Panc1 (cell line): ENCODE data around the gene KCNC1. TPM values are rescaled to one million over a fixed set of nuclear protein-coding genes. Genes with fewer than 3 reads are reported as not detected.
A peak's percentile ranks its signal among the peaks of the same experiment; 100 is the strongest.

Experiments used
- ATAC-seq: fragments of 200-7000 bp; cut with Tn5 transposase; 2 replicates; pipeline ENCODE4 v1.9.1; 2020; ENCODE audit warnings: mild to moderate bottlenecking, moderate library complexity
- BruUV-seq: library from RNA; stranded (reverse); fragments of 400-500 nt; replicated peaks from 2 replicates; lab custom pipeline; 2021; lab: Mats Ljungman, UMichigan
- CTCF ChIA-PET: fragments of 300-600 bp; sonication (Branson Sonifier 250); formaldehyde crosslinking; loops from one replicate; lab custom pipeline; 2022; ENCODE audit warnings: antibody characterized with exemption; lab: Charles Lee
- POLR2A ChIA-PET: fragments of 300-600 bp; sonication (Branson Sonifier 250); formaldehyde crosslinking; loops from one replicate; lab custom pipeline; 2022; ENCODE audit warnings: antibody characterized with exemption; lab: Charles Lee
- DNase-seq: peaks from one replicate; pipeline ENCODE4 v3.0.0-alpha.2; 2010; ENCODE audit warnings: low read depth, low spot score
- H3K27ac ChIP-seq: 2 replicates; pipeline ENCODE4 v1.5.1; 2011; ENCODE audit warnings: mild to moderate bottlenecking, low read length, inconsistent platforms
- H3K27me3 ChIP-seq: fragments of 200-500 bp; sonication (Bioruptor generic); 2 replicates; pipeline ENCODE4 v1.6.0; 2014; ENCODE audit warnings: low read length, inconsistent platforms; ENCODE audit not compliant: control insufficient read depth, insufficient read depth
- H3K36me3 ChIP-seq: fragments of 200-500 bp; sonication (Bioruptor generic); 2 replicates; pipeline ENCODE4 v1.5.1; 2014; ENCODE audit warnings: inconsistent platforms, mild to moderate bottlenecking, low read length, moderate library complexity; ENCODE audit not compliant: control insufficient read depth, insufficient read depth
- H3K4me1 ChIP-seq: 2 replicates; pipeline ENCODE4 v1.5.1; 2011; ENCODE audit warnings: inconsistent platforms, mild to moderate bottlenecking, low read length, moderate library complexity; ENCODE audit not compliant: control insufficient read depth, insufficient read depth
- H3K4me3 ChIP-seq, 2 experiments: 2 replicates each; pipeline ENCODE4 v1.5.1; 2011 to 2012; ENCODE audit warnings: low read depth in 2 of 2, low read length in 2 of 2, mild to moderate bottlenecking in 2 of 2, inconsistent platforms in 1 of 2, moderate library complexity in 1 of 2
- H3K9me3 ChIP-seq: fragments of 200-500 bp; sonication (Bioruptor generic); 2 replicates; pipeline ENCODE4 v1.5.1; 2014; ENCODE audit warnings: low read depth, mild to moderate bottlenecking, inconsistent platforms, low read length, moderate library complexity; ENCODE audit not compliant: control insufficient read depth, insufficient read depth
- CTCF ChIP-seq: fragments of 450-650 bp; IDR thresholded peaks from 2 replicates; pipeline ENCODE4 v1.5.1; 2017; ENCODE audit warnings: mild to moderate bottlenecking
- POLR2AphosphoS5 ChIP-seq: IDR thresholded peaks from 2 replicates; pipeline ENCODE4 v1.6.1; 2012; ENCODE audit warnings: mild to moderate bottlenecking, low read depth, low read length, moderate library complexity
- REST ChIP-seq, 2 experiments: IDR thresholded peaks; 2 replicates each; pipeline ENCODE4 v1.6.1; 2011 to 2012; ENCODE audit warnings: low read depth in 2 of 2, control low read depth in 1 of 2, low read length in 1 of 2, mild to moderate bottlenecking in 1 of 2, moderate library complexity in 1 of 2; ENCODE audit not compliant: insufficient read depth in 1 of 2
- SIN3A ChIP-seq: IDR thresholded peaks from 2 replicates; pipeline ENCODE4 v1.6.1; 2012; ENCODE audit warnings: low read depth, mild to moderate bottlenecking, low read length, moderate library complexity, borderline replicate concordance; ENCODE audit not compliant: insufficient read depth
- TCF7L2 ChIP-seq: IDR thresholded peaks from 2 replicates; pipeline ENCODE4 v1.6.1; 2011; ENCODE audit warnings: mild to moderate bottlenecking, low read depth, low read length, inconsistent platforms
- in situ Hi-C: cut with HindIII; loops from 2 replicates; pipeline ENCODE4 v1.10.0; 2016; ENCODE audit warnings: low sequenced_read_pairs, low pct_unique_long_range_greater_than_20kb
- intact Hi-C: fragments of 100-400 bp; cut with micrococcal nuclease; formaldehyde crosslinking; loops from one replicate; pipeline ENCODE4 v1.10.0; 2022; ENCODE audit not compliant: unreplicated experiment
- total RNA-seq: library from RNA; stranded (reverse); gene quantifications from one replicate; pipeline ENCODE4 v1.2.1, GENCODE V29; 2021; ENCODE audit not compliant: unreplicated experiment

KCNC1 gene
- total RNA-seq, 1 experiment from 2014 or later = 0.95 TPM

DNA sequence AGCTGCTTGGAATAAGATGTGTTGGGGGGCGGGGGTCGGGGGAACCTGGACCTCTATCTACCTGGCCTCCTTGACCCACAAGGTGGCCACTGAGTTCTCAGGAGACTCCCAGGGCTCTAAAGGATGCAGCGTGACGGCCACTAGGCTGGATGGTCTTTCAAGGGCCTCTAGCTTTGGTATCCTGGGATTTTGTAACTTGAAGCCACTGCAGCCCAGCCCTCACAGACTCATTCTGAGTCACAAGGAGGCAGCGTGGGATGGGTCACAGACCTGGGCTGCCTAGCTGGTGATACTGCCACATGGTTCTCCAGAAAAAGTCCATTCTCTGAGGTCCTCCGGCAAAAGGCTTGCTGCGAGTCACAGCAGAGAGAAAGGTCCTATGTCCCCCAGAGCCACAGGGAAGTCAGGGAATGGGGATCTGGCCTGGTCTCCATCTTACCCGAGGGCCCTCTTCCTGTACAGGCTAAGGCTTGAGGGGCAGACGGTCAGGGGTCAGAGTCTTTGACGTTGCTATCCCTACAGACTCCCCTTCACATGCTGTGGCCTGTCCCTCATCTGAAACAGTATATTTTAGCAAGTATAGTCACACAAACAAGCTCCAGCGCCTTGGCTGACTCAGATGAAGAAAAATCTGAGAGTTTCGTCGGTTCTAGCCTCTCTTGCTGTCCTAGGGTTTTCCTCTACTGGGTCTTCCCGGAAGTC is 52.4 kb downstream of the KCNC1 start:
- intact Hi-C loops (no loop called here), in situ Hi-C loops (no loop called here)
- H3K9me3 ChIP-seq = no peaks in the 10 kb centered on the region
- ChIA-PET CTCF (interaction anchor here (0.6 kb wide), 1 partner anchor 186 kb away, joined by 4 read pairs; no protein-coding TSS in a partner anchor), POLR2A (no interaction called here)
- 0 out of 2 replicates have a peak, but pooled peaks have one; percentile 58 for ATAC-seq
- BruUV-seq = no TSS peak
- no peaks in the 10 kb centered on the region for H3K36me3 ChIP-seq
- H3K4me1 ChIP-seq = no peaks in the 10 kb centered on the region
- TF ChIP-seq POLR2AphosphoS5 (no peak), SIN3A (no peak), CTCF (no peak), TCF7L2 (no peak), REST (IDR thresholded peaks at IDR 0.05; ENCODE audit: insufficient read depth in 1 of 2, low read depth in 2 of 2, low read length in 1 of 2) (no peak)
- no peaks in the 10 kb centered on the region for H3K27me3 ChIP-seq
- H3K4me3 ChIP-seq = no peak overlapping the region
- H3K27ac ChIP-seq = no peak overlapping the region
- DNase-seq = no peak

GRCh38 chr11:17788084-17788483 is 53.5 kb downstream of the KCNC1 start:
- CTCF ChIA-PET = no interaction called here
- BruUV-seq = no TSS peak
- no peak overlapping the region for H3K27ac ChIP-seq
- DNase-seq (no peak), ATAC-seq (no peak)
- POLR2A ChIA-PET = no interaction called here
- H3K4me1 ChIP-seq = no peaks in the 10 kb centered on the region
- H3K36me3 ChIP-seq = no peaks in the 10 kb centered on the region
- no peak overlapping the region for H3K4me3 ChIP-seq
- in situ Hi-C loops (no loop called here), intact Hi-C loops (no loop called here)
- H3K9me3 ChIP-seq = no peaks in the 10 kb centered on the region
- no peaks in the 10 kb centered on the region for H3K27me3 ChIP-seq
- TF ChIP-seq TCF7L2 (no peak), POLR2AphosphoS5 (no peak), REST (IDR thresholded peaks at IDR 0.05; ENCODE audit: insufficient read depth in 1 of 2, low read depth in 2 of 2, low read length in 1 of 2) (no peak), CTCF (no peak), SIN3A (no peak)
